ENCODE measurements around the gene FAM135A.
A peak's percentile ranks its signal among the peaks of the same experiment; 100 is the strongest.
"Not testable (repeated sequence)": the region's sequence is repeated elsewhere in the genome, so short reads cannot be mapped to it uniquely, and the experiment has no call there.

FAM135A gene

DNA sequence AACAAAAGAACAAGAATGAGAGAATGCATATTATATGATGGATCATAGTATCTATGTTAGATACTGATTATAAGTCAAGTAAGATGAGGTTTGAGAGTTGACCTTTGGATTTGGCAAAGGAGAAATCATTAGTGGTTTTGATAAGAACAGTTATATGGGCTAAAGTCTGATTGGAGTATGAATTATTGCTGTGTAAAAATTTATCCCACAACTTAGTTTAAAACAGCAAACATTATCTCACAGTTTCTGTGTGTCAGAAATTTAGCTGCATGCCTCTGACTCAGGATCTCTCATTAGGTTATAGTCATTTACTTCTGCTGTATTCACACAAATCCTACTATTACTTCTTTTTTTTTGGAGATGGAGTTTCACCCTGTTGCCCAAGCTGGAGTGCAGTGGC is 56.7 kb downstream of the FAM135A start:
- FAIRE-seq: no peak

DNA sequence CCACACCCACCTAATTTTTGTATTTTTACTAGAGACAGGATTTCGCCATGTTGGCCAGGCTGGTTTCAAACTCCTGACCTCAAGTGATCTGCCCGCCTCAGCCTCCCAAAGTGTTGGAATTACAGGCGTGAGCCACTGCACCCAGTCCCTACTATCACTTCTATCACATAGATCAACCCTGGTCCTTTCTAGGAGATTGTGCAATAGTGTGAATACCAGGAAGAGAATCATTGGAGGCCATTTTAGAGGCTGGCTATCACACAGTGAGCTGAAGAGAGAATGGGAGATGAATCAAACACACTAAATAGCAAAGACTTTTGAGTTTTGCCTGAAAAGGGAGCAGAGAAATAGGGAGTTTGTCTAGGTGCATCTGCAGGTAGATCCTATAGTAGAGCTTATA is 57.2 kb downstream of the FAM135A start:
- not testable (repeated sequence) for FAIRE-seq

DNA sequence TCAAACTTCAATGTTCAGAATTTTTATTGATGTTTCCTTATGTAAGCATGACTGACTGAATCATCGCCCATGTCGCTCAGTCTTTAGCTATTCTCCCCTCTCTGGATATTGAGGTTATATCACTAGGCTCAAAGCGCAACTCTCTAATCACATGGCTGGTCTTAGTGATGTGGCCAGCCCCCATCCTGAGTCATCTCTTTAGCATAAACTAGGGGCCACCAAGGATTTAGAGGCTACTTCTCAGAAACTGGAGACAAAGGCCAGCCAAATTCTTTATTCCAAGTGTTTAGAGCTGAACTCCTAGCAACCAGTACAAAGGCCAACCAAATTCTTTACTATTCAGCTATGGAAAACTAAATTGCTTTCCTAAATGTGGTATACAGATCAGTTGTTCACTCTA is 61.4 kb downstream of the FAM135A start:
- FAIRE-seq: no peak

DNA sequence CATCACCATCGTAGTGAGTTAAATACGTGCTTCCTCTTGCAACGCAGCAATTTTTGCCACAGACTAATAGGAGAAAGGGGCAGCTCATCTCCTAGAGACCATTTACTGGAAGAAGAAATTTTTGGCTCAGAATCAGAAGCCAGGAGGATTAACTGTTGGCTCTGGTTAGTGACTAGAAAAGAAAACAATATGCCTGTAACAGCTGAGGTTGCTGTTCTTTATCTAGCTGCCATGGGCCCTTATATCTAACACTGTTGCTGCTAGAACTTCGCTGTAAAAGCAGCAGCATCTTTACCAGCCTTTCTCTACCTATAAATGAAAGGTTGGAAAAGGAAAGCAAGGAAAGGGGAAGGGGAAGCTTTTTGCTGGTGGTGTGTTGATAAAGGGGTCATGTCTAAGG is 65.9 kb downstream of the FAM135A start:
- no peak for FAIRE-seq

DNA sequence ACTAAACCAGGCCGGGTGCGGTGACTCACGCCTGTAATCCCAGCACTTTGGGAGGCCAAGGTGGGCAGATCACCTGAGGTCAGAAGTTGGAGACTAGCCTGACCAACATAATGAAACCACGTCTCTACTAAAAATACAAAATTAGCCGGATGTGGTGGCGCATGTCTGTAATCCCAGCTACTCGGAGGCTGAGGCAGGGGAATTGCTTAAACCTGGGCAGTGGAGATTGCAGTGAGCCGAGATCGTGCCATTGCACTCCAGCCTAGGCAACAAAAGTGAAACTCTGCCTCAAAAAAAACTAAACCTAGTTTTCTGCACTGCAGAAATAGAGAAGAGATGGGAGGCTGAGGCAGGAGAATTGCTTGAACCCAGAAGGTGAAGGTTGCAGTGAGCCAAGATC is 73.3 kb downstream of the FAM135A start:
- not testable (repeated sequence) for FAIRE-seq

DNA sequence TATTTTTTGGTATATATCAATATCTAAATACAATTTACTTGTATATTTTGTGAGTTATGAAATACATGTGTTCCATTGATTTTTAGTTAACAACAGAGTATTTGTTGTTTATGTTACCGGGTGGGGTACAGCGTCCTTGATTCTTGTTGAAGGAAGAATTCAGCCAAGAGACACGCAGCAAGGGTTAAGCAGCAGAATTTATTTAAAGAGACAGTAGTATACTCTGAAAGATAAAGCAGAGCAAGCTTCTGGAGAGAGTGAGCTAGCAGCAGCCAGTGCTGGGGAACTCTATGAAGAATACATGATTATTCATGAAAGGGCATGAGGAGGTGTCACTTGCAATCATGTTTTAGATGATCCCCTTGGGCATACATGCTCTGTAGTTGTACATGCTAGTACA is 76.1 kb downstream of the FAM135A start:
- no peak for FAIRE-seq

DNA sequence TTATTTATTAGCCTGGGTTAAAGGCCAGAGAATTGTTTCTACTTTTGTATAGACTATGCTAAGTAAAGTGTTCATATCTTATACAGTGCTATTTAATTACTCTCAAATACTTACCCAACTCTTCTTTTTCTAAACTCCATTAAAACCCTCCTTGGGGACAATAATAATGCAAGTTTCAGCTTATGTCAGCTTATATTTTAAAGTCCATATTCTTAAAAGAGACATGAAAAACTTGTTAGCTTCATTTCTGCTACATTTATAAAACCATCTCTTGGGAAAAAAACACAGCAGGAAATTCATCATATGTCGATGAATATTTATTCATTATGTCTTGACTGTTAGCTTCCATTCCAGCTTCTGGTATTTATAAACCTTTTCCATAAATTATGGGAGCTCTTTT is 81.5 kb downstream of the FAM135A start:
- no peak for FAIRE-seq

DNA sequence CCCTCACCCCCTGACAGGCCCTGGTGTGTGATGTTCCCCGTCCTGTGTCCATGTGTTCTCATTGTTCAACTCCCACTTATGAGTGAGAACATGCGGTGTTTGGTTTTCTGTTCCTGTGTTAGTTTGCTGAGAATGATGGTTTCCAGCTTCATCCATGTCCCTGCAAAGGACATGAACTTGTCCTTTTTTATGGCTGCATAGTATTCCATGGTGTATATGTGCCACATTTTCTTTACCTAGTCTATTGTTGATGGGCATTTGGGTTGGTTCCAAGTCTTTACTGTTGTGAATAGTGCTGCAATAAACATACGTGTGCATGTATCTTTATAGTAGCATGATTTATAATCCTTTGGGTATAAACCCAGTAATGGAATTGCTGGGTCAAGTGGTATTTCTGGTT is 82.5 kb downstream of the FAM135A start:
- not testable (repeated sequence) for FAIRE-seq

DNA sequence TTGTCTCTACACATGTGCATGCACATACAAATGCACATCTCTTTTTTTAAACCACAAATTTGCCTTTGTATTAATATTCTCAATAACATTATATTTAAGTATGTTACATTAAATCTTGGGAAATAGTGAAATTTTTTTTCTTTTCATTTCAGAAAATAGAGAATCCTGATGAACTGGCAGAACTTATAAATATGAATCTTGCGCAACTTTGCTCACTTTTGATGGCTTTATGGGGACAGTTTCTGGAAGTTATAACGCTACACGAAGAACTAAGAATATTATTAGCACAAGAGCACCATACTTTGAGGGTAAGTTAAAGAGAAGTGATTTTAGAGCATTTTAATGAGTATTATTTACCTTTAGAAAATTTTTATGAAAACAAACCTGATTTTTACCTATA is 89.2 kb downstream of the FAM135A start:
- FAIRE-seq: no peak

DNA sequence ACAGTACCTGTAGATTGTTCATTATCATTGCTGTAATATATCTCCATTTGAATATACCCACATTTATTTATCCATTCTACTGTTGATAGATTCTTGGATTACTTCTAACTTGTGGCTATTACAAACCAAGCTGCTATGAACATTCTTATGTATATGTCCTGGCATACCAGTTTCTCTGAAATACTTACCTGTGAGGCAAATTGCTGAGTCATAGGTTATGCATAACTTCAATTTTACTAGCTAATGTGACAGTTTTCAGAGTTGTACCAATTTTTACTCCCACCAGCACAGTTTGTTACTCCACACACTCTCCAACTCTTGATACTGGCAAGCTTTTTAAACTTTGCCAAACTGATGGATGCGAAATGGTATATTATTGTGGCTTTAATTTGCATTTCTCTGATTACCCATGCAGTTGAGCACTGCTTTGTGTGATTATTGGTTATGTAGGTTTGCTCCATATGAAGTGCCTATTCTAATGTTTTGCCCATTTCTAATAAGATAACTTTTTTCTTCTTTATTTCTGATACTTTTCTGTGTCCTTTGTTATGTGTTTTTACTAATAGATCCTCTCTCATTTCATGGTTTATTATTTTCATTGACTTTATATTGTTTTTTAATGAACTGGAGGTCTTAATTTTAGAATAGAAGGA is 90.6 kb downstream of the FAM135A start:
- no peak for FAIRE-seq

DNA sequence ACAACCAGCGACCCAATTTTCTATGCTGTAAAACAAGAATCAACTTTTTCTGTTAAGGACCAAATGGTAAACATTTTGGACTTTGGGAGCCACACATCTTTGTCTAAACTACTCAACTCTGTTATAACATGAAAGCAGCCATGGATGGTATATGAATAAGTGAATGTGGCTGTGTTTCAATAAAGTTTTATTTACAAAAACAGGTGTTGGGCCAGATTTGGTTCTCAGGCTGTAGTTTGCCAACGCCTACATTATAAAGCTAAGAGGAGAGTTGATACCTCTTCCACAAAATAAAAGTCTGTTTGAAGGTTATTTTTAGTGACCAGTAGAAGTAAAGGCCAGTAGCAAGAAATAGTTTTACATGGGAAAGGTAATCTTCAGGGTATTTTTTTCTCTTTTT is 93.0 kb downstream of the FAM135A start:
- peak; percentile 4 for FAIRE-seq

DNA sequence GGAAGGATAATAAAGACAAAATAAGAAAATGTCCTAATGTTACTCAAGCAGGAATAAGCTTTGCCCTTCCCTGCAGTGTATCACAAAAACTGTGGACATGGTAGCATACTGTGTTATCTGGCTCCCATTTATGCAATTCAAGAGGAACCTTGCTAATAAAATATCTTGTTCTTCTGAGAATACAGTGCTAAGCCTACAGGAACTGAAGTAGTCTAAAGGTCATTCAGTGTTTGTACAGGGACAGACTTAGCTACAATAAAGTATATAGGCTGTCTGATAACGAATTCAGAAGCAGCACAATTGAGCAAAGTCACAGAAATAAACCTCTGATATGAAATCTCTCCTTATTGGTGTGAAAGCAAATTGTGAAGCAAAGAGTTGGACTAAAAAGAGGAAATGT is 93.9 kb downstream of the FAM135A start:
- no peak for FAIRE-seq

DNA sequence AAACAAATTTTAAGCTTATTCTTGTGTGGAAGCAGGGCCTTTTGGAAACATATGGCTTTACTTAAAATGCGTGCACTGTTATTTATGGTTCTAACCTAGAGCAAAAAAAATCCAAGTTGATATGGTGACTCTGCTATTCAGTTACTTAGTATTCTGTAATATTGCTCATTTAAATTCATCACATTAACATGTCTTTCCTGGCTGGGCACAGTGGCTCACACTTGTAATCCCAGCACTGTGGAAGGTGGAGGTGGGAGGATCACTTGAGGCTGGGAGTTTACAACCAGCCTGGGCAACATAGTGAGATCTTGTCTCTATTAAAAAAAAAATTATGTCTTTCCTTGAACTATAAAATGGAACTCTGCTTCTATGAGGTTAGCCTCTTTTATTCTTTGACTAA is 95.6 kb downstream of the FAM135A start:
- FAIRE-seq: no peak

DNA sequence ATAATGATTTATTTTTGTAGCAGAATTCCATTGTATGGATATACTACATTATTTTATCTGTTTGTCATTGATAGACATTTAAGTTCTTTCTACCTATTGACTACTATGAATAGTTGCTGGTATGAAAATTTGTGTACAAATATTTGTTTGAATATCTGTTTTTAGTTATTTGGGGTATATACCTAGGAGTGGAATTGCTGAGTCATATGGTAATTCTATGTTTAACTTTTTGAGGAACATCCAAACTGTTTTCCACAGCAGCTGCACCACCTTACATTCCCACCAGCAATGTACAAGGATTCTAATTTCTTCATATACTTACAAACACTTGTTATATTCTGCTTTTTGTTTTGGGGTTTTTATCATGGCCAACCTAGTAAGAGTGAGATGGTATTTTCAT is 97.3 kb downstream of the FAM135A start:
- FAIRE-seq: no peak

DNA sequence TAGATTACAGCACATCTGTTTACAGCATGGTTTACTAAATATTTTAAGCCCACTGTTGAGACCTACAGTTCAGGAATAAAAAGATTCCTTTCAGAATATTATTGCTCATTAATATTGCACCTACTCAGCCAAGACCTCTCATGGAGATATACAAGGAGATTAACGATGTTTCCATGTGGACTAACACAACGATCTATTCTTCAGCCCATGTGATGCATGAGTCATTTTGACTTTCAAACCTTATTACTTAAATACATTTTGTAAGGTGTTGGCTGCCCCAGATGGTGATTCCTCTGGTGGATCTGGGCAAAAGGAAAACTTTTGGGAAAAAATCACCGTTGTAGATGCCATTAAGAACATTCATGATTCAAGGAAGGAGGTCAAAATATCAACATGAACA is 105.4 kb downstream of the FAM135A start:
- FAIRE-seq: no peak

DNA sequence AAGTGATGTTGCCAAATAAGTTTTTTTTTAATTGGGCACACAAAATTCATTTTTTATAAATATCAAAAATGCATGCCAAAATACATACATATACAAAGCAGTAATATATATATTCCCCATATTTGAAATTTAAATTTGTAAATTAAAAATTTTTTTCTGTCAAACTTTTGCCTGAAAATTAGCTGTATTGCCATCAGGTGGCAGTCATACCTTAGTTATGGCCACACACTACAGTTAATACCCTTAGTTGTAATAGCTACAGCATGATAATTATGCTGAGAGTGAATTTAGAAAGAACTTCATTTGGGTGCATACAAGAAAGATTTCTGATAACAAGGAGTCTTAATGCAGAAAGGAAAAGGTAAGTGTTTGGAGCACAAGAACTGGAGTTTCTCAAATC is 107.3 kb downstream of the FAM135A start:
- no peak for FAIRE-seq

DNA sequence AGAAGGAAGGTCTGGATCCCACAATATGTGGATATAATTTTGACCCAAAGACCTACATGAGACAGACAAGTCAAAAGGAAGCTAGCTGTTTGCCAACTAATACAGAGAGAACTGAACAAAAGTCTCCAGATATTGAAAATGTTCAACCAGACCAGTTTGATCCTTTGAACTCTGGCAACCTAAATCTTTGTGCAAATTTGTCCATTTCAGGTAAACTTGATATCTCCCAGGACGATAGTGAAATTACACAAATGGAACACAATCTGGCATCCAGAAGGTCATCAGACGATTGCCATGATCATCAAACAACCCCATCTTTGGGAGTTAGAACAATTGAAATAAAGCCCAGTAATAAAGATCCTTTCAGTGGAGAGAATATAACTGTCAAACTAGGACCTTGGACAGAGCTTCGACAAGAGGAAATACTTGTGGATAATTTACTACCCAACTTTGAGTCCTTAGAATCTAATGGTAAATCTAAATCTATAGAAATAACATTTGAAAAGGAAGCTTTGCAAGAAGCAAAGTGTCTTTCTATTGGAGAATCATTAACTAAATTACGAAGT is 111.5 kb downstream of the FAM135A start:
- no peak for FAIRE-seq

DNA sequence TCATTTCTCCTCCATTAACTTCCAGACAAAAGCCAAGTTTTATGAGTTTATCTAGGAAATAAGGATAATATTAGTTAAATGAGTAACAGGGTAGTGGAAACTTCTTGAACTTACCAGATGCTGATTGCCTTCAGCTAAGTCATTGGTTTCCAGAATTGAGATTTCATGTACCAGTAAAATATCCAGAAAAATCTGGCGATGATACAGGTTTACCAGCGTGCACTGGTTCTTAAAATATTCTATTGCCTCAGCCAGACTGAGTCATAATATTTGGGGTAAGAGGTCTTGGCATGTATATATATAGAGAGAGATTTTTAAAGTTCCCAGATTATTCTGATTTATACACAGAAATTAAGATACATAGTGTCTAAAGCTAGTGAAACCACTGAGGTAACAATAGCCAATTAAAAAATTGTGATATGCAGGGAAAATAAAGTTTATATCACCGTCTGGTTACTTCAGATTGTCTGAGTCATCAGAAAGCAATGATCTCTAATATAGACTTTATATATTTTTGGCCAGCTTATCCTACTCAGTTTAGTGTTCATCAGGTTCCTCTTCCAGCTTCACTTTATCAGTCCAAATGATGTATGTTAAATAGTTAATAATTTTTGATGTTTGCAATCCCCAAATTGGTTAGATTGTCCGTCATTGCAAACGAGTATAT is 113.9 kb downstream of the FAM135A start:
- no peak for FAIRE-seq

DNA sequence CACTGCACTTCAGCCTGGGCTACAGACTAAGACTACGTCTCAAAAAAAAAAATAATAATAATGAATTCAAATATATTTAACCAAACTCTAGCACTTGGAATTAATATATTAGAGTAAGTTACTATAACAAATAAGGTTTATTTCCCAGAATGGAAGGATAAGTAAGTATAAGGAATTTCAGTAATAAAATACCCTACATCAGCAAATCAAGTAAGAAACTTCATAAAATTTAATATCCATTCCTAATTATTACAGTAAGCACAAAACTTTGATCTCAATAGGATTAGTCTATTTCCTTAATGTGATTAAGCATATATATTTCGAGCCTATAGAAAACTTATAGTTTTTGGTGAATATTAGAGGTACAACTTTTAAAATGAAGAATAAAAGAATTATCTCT is 116.7 kb downstream of the FAM135A start:
- FAIRE-seq: no peak

DNA sequence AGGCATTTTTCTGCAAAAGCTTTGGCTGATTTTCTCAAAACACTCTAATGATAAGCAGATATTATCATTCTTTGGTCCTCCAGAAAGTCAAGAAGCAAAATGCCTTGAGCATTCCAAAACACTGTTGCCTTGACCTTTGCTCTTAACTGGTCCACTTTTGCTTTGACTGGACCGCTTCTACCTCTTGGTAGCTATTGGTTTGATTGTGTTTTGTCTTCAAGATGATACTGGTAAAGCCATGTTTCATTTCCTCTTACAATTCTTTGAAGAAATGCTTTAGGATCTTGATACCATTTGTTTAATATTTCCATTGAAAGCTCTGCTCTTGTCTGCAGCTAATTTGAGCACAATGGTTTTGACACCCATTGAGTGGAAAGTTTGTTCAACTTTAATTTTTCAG is 117.8 kb downstream of the FAM135A start:
- no peak for FAIRE-seq

DNA sequence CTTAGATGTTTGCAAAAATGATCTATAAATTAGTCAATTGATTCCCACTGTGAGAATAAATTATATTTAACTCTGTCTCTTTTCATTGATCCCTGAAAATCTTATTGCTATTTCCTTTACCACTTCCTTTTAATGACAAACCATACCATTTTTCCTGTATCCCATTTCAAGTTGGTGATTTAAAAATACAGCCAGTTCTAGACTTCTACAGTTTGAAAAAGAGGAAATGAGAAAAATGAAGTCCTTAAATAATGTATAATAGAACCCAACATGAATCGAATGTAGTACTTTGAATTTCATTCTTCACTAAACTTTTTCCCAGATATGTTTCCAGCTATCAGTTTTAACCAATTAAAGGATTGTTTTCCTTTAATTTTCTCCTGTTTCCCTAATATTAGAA is 124.0 kb downstream of the FAM135A start:
- no peak for FAIRE-seq

DNA sequence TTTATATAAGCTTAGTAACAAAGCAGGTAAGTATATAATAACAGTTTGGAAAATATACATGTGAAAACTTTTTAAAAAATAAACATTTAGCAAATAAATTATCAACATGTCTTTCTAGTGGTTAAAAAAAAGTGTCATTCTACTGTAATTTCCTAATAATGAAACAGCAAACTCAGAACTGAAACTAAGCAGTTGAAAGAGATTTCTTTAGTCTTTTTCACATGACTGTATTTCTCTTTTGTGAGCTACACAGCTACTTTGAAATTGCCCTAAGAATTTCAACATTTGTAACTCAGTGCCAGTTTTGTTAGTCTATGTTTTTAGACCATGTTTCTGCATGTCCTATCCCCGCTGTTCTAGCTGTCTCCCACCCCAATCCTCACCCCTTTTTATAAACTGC is 125.1 kb downstream of the FAM135A start:
- no peak for FAIRE-seq

DNA sequence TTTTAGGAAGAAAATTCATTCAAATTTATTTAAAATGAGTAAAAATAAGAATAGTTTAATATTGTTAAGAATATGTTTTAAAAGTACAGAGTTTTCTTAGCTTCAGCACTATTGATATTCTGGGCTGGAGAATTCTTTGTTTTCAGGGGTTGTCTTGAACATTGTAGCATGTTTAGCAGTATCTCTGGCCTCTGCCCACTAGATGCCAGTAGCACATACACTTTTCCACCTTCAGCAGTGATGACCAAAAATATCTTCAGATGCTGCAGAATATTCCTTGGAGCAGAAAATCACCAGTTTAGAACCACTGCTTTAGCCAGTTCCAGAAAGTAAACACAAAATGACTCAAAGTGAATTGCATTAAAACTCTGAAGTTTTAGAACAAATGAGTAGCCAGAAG is 134.0 kb downstream of the FAM135A start:
- no peak for FAIRE-seq

DNA sequence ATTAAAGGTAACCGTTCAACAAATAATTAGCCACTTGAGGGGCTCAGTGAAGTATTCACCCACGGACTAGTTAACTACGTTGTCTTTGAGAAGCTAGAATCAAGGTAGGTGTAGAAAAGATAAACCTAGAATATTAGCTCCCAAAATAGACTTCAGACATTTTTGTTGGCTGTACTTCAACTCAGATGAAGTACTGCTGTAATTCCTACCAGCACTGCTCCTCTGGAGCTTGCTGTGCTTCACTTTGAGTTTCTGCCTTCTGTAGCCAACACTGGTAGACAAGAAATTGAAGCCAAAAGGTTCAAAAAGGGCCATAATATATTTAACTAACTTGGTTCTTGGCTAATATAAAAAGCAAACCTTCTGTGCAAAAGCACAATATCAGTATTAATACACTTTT is 134.6 kb downstream of the FAM135A start:
- FAIRE-seq: no peak

DNA sequence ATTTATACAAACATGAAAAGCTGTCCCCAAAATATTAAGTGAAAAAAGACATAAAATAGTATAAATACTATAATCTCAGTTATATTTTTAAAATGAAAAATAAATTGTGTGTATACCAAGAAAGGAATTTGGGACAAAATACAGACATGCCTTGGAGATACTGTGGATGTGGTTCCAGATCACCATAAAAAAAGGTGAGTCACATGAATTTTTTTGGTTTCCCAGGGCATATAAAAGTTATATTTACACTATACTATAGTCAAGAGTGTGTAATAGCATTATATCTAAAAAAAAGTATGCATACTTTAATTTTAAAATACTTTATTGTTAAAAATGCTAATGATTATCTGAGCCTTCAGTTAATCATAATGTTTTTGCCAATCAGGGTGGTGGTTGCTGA is 136.0 kb downstream of the FAM135A start:
- no peak for FAIRE-seq

Measured in endometrium (tissue), 2 donors.